Measurements from ENCODE around the gene KRTAP4-7.

GRCh38 chr17:41065829-41066624 is 17.9 kb upstream of the KRTAP4-7 start, which contains the start of gene KRTAP2-4:
- no peak for TF ChIP-seq CTCF (IDR thresholded peaks at IDR 0.05; ENCODE audit: insufficient read depth, low read length, poor library complexity, severe bottlenecking)
- TF ChIP-seq EZH2phosphoT487 (conservative IDR thresholded peaks at IDR 0.05; ENCODE audit: low read length): no peak

Data from SU-DHL-6 (cell line).